ENCODE measurements around the gene RALGAPA1. TPM values are rescaled to one million over a fixed set of nuclear protein-coding genes. Genes with fewer than 3 reads are reported as not detected.
"Not testable (repeated sequence)": the region's sequence is repeated elsewhere in the genome, so short reads cannot be mapped to it uniquely, and the experiment has no call there.

The RALGAPA1 gene
- total RNA-seq, 2 experiments from 2014 or later = 24.0 to 26.8 TPM

DNA sequence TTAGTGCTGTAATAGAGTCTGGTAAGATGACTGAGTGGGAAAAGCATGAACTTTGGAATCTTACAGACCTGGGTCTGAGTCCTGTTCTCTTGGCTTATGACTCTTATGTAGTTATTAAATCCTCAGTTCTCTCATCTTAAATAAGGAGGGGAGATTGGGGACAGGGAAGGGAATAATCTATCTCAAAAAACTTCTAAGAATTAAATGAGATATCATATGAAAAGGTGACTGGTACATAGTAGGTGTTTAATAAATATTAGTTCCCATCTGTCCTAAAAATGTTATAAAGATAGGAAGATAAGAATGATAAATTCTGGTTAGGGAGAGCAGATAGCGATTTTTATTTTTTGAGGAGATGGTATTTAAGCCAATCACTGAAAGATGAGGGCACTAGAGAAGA is 156.1 kb downstream of the RALGAPA1 start:
- ChIA-PET CTCF (no interaction called here), POLR2A (no interaction called here)

DNA sequence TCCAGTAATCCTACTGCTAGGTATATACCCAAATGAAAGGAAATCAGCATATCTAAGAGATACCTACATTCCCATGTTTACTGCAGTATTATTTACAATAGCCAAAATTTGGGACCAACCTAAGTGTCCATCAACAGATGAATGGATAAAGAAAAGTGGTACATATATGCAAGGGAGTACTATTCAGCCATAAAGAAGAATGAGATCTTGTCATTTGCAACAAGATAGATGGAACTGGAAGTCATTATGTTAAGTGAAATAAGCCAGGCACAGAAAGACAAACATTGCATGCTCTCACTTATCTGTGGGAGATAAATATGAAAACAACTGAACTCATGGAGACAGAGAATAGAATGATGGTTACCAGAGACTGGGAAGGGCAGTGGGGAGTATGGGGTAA is 165.6 kb downstream of the RALGAPA1 start:
- ChIA-PET CTCF (no interaction called here), POLR2A (no interaction called here)

DNA sequence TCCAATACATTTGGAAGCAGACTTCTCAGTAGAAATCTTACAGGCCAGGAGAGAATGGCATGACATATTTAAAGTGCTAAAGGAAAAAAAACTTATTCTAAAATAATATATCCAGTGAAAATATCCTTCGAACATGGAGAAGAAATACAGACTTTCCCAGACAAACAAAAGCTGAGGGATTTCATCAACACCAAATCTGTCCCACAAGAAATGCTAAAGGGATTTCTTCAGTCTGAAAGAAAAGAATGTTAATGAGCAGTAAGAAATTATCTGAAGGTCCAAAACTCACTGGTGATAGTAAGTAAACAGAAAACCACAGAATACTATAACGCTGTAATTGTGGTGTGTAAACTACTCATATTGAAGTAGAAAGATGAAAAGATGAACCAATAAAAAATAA is 171.2 kb downstream of the RALGAPA1 start:
- POLR2A ChIA-PET = no interaction called here
- CTCF ChIA-PET = no interaction called here

DNA sequence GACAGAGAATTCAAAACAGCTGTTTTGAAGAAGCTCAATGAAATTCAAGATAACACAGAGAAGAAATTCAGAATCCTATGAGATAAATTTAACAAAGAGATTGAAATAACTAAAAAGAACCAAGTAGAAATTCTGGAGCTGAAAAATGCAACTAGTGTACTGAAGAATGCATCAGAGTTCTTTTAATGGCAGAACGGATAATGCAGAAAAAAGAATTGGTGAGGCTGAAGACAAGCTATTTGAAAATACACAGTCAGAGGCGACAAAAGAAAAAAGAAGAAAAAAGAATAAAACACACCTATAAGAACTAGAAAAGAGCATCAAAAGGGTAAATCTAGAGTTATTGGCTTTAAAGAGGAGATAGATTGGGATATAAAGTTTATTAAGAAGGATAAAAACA is 171.8 kb downstream of the RALGAPA1 start:
- ChIA-PET CTCF (no interaction called here), POLR2A (no interaction called here)

DNA sequence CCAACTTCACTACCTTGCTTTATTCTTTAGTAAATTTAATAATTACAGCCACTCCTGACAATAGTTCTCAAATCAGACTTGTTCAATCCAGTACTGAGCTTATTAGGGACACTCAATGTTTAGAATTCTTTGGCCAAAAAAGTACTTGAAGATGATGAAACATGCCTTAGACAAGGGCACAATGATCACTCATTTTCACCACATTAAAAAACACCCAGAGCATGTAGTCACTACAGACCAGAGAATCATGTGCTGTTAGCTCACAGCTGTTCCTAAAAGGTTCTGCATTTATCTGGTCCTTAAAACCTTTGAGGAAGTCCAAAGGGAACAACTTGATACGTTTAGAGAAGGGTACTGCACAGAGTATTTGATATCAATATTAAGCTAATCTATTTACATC is 176.4 kb downstream of the RALGAPA1 start:
- POLR2A ChIA-PET = no interaction called here
- CTCF ChIA-PET = no interaction called here

DNA sequence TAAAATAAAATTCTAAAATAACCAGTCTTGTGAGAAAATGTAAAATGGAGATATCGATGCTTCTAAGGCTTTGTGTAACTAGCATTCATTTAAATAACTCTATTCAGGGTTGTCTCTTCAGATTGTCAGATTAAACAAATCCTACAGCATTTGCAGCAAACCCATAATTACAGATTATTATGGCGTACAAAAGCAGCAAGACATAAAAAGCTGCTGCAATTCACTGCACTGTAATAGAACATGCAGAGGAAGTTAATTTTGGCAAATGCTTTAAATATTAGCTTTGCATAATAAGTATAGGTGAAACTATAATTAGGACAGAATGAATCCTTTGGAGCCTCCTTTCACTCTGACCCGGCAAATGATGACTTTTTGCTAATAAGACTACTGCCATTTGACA is 176.8 kb downstream of the RALGAPA1 start:
- CTCF ChIA-PET = no interaction called here

DNA sequence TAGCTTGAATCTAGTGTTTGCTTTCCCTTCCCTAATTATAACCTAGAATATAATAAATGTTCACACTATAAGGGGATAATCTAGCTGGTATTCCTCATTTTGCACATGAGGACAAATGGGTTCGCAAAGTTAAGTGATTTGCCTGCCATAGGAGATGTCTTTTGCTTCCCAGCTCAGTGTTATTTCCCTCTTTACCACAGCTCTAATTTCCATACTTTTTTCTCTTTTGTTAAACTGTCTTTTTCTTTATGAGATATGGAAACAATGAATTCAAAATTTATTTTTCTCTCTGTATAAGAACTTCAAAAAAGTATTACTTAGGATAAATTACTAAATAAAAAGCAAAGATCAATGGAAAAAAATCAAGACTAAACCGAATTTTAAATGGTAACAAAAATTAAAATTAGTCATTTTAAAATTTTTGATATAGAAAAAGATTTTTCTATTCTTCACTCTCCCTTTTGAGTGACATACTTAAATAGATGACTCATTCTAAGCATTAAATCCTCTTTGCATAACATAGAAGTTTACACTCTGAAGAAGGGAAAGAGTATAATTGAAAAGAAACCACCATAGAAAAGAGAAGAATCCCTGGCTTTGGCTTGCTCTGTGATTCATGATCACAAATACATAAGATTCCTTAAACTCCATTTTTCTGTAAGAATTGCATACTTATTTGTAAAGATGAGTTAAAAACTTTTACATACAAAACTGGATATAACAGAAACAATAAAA is 177.9 kb downstream of the RALGAPA1 start:
- ChIA-PET CTCF (interaction anchor here (0.6 kb wide), 1 partner anchor 65 kb away, joined by 5 read pairs; no protein-coding TSS in a partner anchor), POLR2A (no interaction called here)

More for the DNA sequence above, 176.8 kb downstream of the RALGAPA1 start:
- POLR2A ChIA-PET = no interaction called here

DNA sequence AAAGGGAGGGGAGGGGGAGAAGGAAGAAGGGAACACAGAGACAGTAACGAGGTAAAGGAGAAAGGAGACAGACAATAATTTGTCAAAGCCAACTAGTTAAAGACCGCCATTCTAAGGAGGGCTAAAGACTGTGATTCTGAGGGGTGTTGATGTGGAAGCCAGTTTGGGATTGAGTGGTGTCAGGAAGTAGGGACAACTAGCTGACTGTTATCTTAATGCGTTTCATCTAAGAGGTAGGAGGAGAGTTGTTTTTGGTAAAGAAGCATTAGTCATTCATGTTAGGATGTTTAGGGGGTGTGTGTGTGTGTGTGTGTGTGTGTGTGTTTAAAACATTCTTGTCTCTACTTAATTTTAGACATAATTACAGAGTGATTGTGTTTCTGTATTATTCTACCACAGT is 180.1 kb downstream of the RALGAPA1 start:
- ChIA-PET CTCF (no interaction called here), POLR2A (no interaction called here)

DNA sequence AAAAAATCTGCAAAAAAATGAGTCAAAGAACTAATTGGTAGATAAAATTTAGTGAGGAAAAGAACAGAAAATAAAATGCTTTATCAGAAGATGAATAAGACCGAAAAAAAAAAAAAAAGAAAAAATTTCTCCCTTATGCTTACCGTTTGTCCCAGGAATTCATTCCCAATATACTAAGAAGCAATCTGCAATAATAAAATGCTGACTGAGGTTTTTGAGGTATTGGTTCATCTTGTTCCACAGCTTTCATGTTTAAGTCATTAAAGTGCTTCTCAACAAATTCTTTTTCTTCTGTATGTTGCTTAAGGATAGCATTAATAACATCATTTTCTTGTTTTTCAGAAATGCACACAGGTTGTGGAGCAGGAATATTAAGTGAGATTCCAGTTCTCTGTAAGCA is 182.1 kb downstream of the RALGAPA1 start:
- POLR2A ChIA-PET, CTCF ChIA-PET: not testable (repeated sequence)

DNA sequence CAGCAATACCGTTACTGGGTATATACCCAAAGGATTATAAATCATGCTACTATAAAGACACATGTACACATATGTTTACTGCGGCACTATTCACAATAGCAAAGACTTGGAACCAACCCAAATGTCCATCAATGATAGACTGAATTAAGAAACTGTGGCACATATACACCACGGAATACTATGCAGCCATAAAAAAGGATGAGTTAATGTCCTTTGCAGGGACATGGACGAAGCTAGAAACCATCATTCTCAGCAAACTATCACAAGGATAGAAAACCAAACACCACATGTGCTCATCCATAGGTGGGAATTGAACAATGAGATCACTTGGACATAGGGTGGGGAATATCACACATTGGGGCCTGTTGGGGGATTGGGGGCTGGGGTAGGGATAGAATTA is 187.1 kb downstream of the RALGAPA1 start:
- CTCF ChIA-PET, POLR2A ChIA-PET: not testable (repeated sequence)

DNA sequence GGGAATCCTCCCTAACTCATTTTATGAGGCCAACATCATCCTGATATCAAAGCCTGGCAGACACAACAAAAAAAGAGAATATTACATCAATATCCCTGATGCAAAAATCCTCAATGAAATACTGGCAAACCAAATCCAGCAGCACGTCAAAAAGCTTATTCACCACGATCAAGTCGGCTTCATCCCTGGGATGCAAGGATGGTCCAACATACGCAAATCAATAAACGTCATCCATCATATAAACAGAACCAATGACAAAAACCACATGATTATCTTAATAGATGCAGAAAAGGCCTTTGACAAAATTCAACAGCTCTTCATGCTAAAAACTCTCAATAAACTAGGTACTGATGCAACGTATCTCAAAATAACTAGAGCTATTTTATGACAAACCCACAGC is 189.1 kb downstream of the RALGAPA1 start:
- CTCF ChIA-PET, POLR2A ChIA-PET: not testable (repeated sequence)

DNA sequence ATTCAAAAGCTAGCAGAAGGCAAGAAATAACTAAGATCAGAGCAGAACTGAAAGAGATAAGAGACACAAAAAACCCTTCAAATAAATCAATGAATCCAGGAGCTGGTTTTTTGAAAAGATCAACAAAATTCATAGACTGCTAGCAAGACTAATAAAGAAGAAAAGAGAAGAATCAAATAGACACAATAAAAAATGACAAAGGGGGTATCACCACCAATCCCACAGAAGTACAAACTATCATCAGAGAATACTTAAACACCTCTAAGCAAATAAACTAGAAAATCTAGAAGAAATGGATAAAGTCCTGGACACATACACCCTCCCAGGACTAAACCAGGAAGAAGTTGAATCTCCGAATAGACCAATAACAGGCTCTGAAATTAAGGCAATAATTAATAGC is 189.6 kb downstream of the RALGAPA1 start:
- POLR2A ChIA-PET, CTCF ChIA-PET: not testable (repeated sequence)

DNA sequence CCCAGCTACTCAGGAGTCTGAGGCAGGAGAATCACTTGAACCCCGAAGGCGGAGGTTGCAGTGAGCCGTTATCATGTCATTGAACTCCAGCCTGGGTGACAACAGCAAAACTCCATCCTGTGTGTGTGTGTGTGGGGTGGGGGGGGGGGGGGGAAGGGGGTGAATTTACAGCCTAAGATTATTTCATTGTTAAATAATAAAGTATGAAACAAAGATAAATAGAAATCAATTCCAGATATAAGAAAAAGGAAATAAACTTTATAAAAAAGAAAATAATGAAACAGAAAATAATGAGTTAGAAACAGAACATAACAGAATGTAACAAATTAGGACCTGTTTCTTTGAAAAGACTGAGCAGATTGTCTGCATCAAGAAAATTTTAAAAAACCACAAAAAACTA is 191.6 kb downstream of the RALGAPA1 start:
- CTCF ChIA-PET = no interaction called here

DNA sequence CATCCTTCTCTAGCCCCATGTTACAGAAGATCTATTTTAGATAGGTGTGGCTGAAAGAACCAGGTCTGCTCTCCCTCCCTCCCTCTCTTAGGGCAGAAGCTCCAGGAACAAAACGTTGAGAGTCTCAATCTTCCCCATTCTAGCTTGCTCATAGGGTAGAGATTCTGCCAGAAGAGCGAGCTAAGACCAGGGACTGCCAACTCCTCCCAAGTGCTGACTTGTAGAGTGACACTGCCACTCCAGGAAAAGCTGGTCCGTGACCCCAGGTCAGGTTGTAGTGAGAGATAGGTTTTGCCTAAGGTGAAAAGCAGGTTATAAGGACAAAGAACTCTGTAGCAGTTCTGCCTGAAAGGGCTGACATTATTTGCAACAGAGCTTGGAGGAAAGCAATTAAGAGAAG is 201.7 kb downstream of the RALGAPA1 start:
- CTCF ChIA-PET = no interaction called here
- POLR2A ChIA-PET = no interaction called here

More for the DNA sequence above, 191.6 kb downstream of the RALGAPA1 start:
- POLR2A ChIA-PET = no interaction called here

DNA sequence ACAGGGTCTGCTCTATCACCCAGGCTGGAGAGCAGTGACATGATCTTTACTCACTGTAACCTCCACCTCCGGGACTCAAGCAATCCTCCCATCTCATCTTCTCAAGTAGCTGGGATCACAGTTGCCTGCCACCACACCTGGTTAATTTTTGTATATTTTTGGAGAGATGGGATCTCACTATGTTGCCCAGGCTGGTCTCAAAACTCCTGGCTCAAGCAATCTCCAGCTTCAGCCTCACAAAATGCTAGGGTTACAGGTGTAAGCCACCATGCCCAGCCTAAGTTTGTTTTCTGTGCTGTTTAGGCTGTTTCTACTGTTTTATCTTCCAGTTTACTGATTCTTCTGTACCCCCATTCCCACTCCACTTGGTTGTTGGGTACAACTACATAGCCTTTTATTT is 208.8 kb downstream of the RALGAPA1 start:
- ChIA-PET CTCF (no interaction called here), POLR2A (no interaction called here)

DNA sequence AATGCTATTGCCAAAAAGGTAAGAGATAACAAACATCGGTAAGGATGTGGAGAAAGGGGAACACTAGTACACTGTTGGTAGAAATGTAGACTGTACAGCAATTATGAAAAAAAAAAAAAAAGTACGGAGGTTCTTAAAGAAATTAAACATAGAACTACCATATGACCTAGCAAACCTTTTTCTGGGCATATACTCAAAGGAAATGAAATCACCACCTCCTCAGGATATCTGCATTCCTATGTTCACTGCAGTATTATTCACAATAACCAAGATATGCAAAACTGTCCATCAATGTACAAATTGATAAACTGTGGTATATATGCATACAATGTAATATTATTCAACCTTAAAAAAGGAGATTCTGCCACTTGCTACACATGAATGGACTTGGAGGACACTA is 214.5 kb downstream of the RALGAPA1 start:
- ChIA-PET CTCF (no interaction called here), POLR2A (no interaction called here)

DNA sequence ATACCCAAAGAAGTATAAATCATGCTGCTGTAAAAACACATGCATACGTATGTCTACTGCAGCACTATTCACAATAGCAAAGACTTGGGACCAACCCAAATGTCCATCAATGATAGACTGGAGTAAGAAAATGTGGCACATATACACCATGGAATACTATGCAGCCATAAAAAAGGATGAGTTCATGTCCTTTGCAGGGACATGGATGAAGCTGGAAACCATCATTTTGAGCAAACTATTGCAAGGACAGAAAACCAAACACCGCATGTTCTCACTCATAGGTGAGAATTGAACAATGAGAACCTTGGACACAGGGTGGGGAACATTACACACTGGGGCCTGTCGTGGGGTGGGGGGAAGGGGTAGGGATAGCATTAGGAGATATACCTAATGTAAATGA is 221.7 kb downstream of the RALGAPA1 start:
- POLR2A ChIA-PET, CTCF ChIA-PET: not testable (repeated sequence)

DNA sequence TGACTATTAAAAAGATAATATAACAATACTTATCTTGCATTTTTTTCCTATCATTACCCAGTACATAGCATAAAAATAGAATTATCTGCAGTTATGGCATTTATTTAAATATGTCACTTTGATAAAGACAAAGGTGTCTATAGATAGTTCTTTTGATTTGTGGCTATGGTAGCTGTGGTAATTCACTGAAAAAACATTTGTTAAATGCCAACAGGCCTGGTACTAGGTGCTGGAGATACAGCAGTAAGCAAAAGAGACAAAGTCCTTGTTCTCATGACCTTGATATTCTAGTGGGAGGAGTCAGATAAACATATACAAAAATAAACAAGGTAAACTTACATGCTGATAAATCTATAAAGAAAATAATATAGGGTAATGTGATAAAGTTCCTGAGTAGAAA is 230.5 kb downstream of the RALGAPA1 start:
- POLR2A ChIA-PET = no interaction called here
- CTCF ChIA-PET = no interaction called here

DNA sequence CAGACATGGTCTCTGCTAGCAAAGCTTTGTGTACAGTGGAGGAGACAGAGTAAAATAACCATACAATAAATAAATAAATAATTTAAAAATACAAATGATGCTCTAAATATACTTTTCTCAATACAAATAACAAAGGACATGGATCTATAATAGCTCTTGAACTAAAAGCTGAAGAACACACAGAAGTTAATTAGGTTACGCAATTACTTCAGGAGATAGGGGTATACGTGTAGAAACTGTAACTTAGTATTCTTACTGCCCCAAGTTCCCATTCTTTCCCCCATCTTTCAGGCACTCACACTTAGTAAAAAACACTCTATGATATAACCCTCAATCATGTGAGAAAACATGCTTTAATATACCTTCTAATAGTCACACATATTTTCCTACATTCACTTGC is 231.0 kb downstream of the RALGAPA1 start:
- POLR2A ChIA-PET = no interaction called here
- CTCF ChIA-PET = interaction anchor here (0.5 kb wide), 1 partner anchor 139 kb away, joined by 4 read pairs; no protein-coding TSS in a partner anchor

DNA sequence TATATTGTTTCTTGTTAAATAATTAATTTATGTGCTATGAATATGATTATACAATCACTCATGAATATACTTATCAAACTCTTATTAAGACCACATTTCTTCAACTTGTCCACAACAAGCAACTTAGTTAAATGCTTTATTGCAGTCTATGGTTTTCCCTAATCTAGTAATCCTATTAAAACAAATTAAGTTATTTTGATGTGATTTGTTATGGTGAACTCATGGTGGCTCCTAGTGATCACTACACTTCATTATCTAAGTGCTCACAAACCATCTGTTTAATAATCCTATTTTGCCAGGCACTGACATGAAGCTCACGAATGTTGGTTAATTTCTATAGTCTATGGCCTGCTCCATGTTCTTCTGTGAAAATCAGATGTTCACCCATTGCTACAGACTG is 232.2 kb downstream of the RALGAPA1 start:
- ChIA-PET CTCF (no interaction called here), POLR2A (no interaction called here)

DNA sequence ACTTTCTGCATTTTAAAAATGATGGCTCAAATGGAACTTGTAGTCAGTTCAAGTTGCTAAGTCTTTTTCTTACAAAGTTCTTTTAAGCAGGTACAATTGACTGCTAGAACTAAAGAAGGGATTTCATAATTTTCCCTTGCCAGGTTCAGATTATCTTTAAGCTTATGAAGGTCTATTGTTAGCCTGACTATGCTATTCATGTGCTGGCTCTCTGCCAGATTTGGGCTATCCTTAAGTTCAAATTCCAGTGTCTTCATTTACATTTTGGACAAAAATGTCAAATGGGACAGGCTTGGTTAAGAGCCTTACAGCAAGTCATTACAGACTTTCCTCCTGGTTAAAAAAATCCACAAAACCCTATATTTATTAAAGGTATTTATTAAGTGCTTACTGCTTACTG is 232.8 kb downstream of the RALGAPA1 start:
- ChIA-PET POLR2A (no interaction called here), CTCF (no interaction called here)

DNA sequence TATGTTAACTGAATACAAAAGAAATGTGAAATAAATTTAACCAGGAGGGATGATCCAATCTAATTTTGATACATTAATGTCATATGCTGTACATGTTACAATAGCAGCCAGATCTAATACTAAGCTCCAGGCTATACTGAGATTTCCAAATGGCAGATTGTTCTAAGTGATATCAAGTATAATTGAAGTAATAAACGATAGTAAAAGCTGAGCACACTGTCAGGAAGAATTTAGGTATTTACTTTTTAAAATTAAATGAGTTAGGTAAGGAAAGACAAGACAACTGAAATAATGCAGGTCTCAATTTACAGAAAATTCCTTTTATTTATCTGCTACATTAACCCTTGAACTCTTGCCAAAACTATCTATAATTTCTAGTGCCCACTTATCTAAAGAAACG is 235.2 kb downstream of the RALGAPA1 start:
- ChIA-PET CTCF (no interaction called here), POLR2A (no interaction called here)

DNA sequence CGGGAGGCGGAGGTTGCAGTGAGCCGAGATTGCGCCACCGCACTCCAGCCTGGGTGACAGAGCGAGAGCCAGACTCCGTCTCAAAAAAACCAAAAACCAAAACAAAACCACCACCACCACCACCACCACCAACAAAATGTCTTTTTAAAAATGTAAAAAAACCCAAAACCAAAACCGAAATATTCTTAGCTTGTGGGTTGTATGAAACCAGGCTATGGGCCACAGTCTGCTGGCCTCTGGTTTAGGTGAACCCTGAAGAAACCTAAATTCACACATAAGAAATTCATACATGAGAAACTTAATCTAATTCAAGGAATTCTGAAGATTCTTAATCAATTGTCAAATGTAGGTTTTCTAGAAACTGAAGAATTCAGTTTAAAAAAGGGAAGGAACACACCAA is 237.5 kb downstream of the RALGAPA1 start:
- POLR2A ChIA-PET = no interaction called here
- CTCF ChIA-PET = interaction anchor here (1.1 kb wide), 1 partner anchor 113 kb away, joined by 3 read pairs; no protein-coding TSS in a partner anchor

Measured in activated CD8-positive, alpha-beta memory T cell treated with anti-CD3 and anti-CD28 coated beads for 36 hours (primary cell).